Measurements from ENCODE around the gene TAS1R3.

Gene TAS1R3

DNA sequence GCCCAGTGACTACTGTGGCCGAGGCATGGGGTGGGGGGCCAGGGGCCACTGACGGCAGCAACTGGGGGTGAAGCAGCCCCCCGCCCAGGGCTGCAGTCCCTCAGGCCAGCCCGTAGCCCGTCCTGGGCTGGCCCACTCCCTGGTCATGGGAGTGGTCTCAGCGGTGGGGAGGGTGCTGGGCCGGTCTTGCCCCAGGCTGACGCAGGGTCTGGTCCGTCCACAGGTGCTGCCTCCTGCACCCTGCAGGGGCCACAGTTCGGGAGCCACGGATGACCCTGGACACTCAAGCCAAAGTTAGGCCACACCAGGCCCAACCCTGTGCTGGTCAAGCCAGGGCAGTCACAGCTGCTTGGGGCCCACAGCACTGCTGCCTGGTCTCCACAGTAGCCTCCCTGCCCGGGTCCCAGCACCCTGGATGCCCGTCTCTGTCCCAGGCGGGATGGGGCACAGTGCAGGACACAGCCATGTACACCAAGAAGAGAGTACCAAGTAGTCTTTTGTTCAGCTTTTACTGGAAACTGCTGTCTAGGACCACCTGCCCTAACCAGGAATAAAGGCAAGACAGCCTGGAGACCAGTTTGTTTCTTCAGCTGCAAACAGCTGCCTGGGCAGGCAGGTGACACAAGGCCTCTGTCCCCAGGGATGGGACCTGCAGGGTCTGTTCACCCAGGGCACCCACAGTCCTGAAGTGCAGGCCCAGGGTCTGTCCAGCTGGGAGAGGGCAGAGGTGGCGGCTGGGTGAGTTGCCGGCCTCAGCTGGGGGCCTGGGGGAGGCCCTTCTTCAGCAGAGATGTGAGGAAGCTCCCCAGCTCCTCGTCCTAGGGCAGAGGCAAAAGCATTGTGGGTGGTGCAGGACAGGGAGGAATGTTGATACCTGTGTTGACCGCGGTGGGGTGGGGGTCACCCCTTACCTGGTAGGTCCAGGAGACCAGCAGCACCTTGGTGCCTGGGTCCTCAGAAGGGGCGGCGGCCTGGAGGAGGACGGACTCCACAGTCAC, 19.7 kb upstream of the TAS1R3 start:
- Histone ChIP-seq H3K4me1 (no peaks in the 10 kb centered on the region), H3K4me3 (ENCODE audit: low read depth, low read length) (no peak overlapping the region), H3K27me3 (no peaks in the 10 kb centered on the region), H3K9me3 (no peaks in the 10 kb centered on the region), H3K36me3 (peaks cover 66% of the 10 kb centered on the region)
- no peak for DNase-seq
- TF ChIP-seq, protein P1, sequence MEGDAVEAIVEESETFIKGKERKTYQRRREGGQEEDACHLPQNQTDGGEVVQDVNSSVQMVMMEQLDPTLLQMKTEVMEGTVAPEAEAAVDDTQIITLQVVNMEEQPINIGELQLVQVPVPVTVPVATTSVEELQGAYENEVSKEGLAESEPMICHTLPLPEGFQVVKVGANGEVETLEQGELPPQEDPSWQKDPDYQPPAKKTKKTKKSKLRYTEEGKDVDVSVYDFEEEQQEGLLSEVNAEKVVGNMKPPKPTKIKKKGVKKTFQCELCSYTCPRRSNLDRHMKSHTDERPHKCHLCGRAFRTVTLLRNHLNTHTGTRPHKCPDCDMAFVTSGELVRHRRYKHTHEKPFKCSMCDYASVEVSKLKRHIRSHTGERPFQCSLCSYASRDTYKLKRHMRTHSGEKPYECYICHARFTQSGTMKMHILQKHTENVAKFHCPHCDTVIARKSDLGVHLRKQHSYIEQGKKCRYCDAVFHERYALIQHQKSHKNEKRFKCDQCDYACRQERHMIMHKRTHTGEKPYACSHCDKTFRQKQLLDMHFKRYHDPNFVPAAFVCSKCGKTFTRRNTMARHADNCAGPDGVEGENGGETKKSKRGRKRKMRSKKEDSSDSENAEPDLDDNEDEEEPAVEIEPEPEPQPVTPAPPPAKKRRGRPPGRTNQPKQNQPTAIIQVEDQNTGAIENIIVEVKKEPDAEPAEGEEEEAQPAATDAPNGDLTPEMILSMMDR (IDR thresholded peaks at IDR 0.05; ENCODE audit: low read depth, low read length): no peak

GRCh38 chr1:1312450-1313314, 18.4 kb upstream of the TAS1R3 start:
- Histone ChIP-seq H3K36me3 (peaks cover 68% of the 10 kb centered on the region), H3K4me1 (no peaks in the 10 kb centered on the region), H3K27me3 (no peaks in the 10 kb centered on the region), H3K9me3 (no peaks in the 10 kb centered on the region), H3K4me3 (ENCODE audit: low read depth, low read length) (no peak overlapping the region)
- TF ChIP-seq, protein P1 (IDR thresholded peaks at IDR 0.05; ENCODE audit: low read depth, low read length): no peak
- DNase-seq: no peak

GRCh38 chr1:1313500-1314236, 17.4 kb upstream of the TAS1R3 start:
- TF ChIP-seq, protein P1 (IDR thresholded peaks at IDR 0.05; ENCODE audit: low read depth, low read length): no peak
- no peak for DNase-seq
- no peaks in the 10 kb centered on the region for H3K27me3 ChIP-seq
- no peak overlapping the region for H3K4me3 ChIP-seq (ENCODE audit: low read depth, low read length)
- H3K4me1 ChIP-seq: no peaks in the 10 kb centered on the region
- H3K9me3 ChIP-seq: no peaks in the 10 kb centered on the region
- peaks cover 75% of the 10 kb centered on the region for H3K36me3 ChIP-seq

GRCh38 chr1:1314237-1314586, 16.9 kb upstream of the TAS1R3 start:
- Histone ChIP-seq H3K27me3 (no peaks in the 10 kb centered on the region), H3K9me3 (no peaks in the 10 kb centered on the region), H3K4me1 (no peaks in the 10 kb centered on the region), H3K36me3 (peaks cover 81% of the 10 kb centered on the region), H3K4me3 (ENCODE audit: low read depth, low read length) (no peak overlapping the region)
- TF ChIP-seq, protein P1 (IDR thresholded peaks at IDR 0.05; ENCODE audit: low read depth, low read length): no peak
- no peak for DNase-seq

DNA sequence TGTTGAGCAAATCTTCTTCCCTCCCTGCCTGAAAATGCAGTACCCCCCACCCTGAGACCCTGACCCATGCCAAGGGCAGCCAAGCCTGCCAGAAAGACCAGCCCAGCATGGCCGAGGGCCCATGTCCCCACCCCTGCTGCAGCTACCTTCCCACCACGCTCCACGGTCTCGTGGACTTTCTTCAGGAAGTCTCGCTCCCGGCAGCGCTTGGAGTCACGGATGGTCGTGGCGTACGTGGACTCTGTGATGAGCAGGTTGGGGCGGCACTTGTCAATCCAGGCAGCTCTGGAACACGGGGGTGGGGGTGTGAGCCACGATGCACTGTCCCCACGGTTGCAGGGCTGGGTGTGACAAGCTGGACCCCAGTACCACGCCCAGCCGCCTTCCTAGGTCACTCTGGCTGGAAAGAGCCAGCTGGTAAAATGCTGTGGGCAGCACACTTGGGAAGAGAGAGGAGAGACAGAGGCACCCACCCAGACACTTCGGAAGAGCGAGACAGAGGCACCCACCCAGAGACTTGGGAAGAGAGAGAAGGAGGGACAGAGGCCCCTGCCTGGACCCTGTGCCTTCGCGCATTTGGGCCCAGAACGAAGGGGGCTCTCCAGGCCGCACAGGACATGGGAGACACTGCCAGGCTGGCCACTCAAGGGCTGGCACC, 16.3 kb upstream of the TAS1R3 start:
- Histone ChIP-seq H3K9me3 (no peaks in the 10 kb centered on the region), H3K27me3 (no peaks in the 10 kb centered on the region), H3K4me1 (no peaks in the 10 kb centered on the region), H3K36me3 (peaks cover 82% of the 10 kb centered on the region), H3K4me3 (ENCODE audit: low read depth, low read length) (no peak overlapping the region)
- no peak for DNase-seq
- TF ChIP-seq, protein P1 (IDR thresholded peaks at IDR 0.05; ENCODE audit: low read depth, low read length): no peak

Data from BE2C (cell line).